ENCODE measurements around the gene NLN.
"Not testable (repeated sequence)": the region's sequence is repeated elsewhere in the genome, so short reads cannot be mapped to it uniquely, and the experiment has no call there.

The NLN gene

GRCh38 chr5:65721720-65722574, at the start of gene NLN, which contains the start of gene SGTB:
Gene NLN, plus strand, starts transcription at chr5:65722205. Its CDS starts 169 bp downstream, at chr5:65722374.
Gene SGTB, minus strand, starts transcription at chr5:65722109. Its CDS starts 1,302 bp downstream, at chr5:65720807.
- DNase-seq (ENCODE audit: low read depth), result peak; percentile 81

DNA sequence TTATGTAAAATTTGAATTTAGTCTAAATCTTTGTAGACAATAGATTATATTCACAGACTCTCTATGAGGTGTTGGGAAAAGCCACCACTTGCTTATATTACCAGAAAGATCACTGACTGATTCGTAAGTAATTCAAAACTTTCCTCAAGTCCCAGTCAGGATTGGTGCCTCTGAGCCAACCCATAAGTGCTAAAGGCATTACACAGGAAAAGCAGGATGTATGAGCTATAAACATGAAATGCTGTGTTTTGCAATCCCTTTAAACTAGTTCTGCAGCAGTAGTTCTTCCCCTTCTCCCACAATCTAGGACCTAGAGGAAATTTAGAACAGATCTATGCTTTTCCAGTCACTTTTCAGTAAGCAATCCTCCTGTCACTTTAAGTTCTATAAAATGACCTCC, 49.2 kb upstream of the NLN start:
- DNase-seq (ENCODE audit: low read depth), result no peak

DNA sequence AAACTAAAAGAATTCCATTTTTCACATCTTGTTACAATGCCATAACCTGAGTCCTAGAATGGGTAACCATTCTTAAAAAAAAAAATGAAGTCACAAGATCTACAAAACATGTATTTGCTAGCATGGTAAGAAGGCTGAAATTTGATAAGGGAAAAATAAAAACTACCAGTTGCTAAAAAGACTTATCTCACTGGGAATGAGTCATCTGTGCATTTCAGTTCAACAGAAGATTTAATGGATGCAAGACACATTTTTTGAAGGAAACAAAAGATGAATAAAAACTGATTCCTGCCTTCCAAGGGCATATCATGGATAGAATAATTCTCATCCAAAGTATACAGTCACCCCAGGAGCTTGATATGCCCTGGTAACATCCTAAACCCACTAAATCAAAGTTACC, 47.3 kb upstream of the NLN start:
- DNase-seq (ENCODE audit: low read depth), result no peak

DNA sequence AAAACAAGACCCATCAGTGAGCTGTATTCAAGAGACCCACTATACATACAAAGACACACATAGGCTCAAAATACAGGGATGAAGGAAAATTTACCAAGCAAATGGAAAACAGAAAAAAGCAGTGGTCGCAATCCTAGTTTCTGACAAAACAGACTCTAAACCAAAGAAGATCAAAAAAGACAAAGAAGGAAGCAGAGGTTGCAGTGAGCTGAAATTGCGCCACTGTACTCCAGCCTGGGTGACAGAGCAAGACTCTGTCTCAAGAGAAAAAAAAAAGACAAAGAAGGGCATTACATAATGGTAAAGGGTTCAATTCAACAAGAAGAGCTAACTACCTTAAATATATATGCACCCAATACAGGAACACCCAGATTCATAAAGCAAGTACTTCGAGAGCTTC, 45.9 kb upstream of the NLN start:
- DNase-seq (ENCODE audit: low read depth), result not testable (repeated sequence)

DNA sequence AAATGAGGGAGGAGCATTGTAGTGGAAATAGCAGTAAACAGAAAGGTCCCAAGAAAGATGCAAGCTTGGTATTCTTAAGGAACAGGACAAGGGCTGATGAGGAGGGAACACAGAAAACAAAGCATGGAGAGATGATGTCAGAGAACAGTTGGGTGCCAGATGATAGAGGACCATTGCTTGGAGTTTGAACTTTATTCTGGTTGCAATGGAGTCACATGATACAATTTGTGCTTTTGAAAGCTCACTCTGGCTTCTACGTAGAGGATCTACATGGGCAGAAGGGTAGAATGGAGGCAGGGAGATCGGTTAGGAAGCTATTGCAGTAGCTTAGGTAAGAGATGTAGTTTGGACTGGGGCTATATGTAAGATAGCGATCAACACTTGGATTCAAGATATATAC, 39.9 kb upstream of the NLN start:
- DNase-seq (ENCODE audit: low read depth), result no peak

GRCh38 chr5:65693121-65693520, 28.9 kb upstream of the NLN start:
- no peak for DNase-seq (ENCODE audit: low read depth)

- DNase-seq (ENCODE audit: low read depth), result no peak
Observed at GRCh38 chr5:65695162-65695755, 26.7 kb upstream of the NLN start.

DNA sequence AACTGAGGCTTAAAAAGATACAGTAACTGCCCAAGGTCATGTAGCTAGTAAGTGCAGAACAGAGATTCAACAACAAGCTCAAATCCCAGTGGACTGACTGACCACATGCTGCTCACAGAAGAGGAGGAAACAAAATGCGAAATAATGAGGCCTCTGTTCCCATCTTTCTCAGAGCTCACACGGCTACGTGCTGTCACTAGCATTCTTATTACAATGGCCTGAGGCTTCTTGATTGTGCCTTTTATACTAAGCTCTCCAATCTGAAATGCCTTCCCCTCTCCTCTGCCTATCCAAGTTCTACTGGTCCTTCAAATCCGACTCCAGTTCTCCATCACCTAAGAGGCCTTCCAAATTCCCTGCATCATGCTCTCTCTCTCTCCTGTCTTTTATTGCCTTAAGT, 26.1 kb upstream of the NLN start:
- no peak for DNase-seq (ENCODE audit: low read depth)

DNA sequence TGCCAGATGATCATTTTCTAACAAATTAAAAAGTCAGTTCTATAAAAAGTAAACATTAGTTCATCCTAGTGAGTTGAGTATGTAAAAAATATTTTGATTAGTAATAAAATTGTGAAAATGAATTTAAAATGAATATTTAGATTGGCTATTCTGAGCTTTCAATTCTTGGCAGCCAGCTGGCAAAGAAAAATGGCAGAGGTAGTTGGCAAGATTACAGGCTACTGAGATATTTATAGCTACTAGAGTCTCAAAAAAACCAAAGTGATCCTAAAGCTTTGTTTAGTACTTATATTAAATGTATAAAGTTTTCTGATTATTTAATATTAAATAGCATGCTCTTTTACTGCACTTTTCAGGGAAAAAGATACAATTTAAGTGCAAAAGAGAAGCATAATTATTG, 25.1 kb upstream of the NLN start:
- DNase-seq (ENCODE audit: low read depth), result no peak

- DNase-seq (ENCODE audit: low read depth), result no peak
Observed at GRCh38 chr5:65699338-65699737, 22.7 kb upstream of the NLN start.

GRCh38 chr5:65702036-65702435, 20.0 kb upstream of the NLN start:
- DNase-seq (ENCODE audit: low read depth), result no peak

GRCh38 chr5:65704621-65705239, 17.3 kb upstream of the NLN start:
- no peak for DNase-seq (ENCODE audit: low read depth)

GRCh38 chr5:65707663-65708062, 14.3 kb upstream of the NLN start:
- DNase-seq (ENCODE audit: low read depth), result no peak

DNA sequence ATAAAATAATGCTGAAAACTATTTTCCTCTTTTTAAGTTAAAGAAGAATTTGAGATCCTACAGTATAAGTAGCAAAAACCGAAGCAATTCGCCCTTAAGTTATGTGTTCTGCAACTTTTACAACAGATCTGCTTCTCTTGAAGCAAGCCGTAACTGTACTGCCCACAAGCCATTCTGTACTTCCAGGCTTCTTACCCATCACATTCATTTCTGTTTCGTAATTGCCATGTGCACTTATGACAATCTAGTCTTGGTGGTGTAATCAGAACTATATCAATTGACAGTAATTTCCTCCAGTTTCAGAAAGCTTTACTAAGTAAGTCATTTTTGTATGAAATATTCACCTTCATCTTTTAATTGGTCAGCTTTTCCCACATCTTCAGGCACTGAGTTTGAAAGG, 13.9 kb upstream of the NLN start:
- no peak for DNase-seq (ENCODE audit: low read depth)

- no peak for DNase-seq (ENCODE audit: low read depth)
Observed at GRCh38 chr5:65718576-65719310, 3.3 kb upstream of the NLN start.

DNA sequence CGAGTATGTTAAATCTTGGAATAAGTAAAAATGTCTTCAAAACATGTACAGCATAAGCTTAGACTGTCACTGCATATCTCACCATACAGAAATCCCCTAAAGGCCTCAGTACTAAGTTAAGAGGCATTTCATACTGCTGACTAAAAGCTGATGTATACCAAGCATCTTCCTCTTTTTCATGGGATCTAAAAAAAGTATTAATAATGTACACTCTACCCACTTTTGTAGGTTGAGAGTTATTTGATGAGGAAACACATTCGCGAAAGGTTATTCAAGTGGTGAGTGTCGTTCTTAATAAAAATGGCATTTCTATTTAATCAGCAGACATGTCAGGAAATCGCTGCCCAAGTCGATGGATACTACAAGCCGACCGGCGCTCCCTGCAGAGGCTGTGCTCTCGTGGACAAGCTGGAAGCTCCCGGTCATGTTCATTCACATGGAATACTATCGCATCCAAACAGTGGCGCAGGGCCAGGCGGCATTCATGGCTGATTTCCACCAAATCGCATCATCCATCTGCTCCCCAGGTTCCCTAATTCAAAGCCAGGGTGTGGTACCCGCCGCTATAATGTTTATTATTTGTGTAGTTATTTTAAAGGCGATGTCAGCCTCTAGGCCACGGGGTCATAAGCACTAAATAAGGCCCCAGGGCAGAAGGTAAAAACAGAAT, 820 bp upstream of the NLN start:
- no peak for DNase-seq (ENCODE audit: low read depth)

GRCh38 chr5:65722575-65723403, 784 bp downstream of the NLN start:
- no peak for DNase-seq (ENCODE audit: low read depth)

DNA sequence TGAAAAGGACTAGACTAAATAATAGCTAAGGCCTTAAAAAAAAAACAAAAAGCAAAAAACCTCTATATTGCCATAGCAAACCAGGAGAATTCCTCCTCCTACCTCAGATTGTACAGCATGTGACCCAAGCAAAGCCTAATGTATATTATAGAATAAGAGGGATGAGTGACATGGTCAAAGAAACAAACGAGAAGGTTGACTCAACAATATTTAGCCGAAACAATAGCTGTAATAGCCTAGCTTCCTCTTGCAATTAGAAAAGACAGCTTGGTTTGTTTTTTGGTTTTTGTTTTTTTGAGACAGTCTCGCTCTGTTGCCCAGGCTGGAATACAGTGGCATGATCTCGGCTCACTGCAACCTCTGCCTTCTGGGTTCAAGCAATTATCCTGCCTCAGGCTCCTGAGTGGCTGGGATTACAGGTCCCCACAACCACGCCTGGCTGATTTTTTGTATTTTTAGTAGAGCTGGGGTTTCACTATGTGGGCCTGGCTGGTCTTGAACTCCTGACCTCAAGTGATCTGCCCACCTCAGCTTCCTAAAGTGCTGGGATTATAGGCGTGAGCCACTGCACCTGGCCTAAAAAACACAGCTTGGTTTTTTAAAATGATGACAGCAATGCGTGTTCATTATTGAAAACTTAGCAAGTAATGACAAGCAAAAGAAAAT, 5.6 kb downstream of the NLN start:
- no peak for DNase-seq (ENCODE audit: low read depth)

GRCh38 chr5:65728218-65728617, 6.2 kb downstream of the NLN start:
- DNase-seq (ENCODE audit: low read depth), result no peak

DNA sequence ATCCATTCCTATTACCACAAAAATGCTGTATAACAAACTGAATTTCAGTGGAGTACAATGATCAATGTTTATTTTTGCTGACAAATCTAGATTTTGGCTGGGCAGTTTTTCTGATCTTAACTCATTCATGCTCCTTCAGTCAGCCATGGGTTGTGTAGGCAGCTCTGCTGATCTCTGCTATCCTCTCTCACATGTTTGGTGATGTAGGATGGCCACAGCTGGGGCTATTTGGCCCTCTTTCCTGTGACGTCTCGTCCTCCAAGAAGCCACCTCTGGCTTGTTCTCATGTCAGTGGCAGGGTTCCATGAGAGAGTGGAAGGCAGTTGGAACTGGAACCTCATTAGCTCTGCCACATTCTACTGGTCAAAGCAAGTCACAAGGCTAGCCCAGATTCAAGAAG, 8.9 kb downstream of the NLN start:
- DNase-seq (ENCODE audit: low read depth), result no peak
